T-helper 22 cell (primary cell): Measurements from ENCODE around the gene DOCK2.

Experiments used
- DNase-seq: peaks from one replicate; pipeline ENCODE4 v3.0.0-alpha.2; 2020; ENCODE audit warnings: low read depth

The DOCK2 gene

GRCh38 chr5:169691471-169691870 is 54.4 kb downstream of the DOCK2 start:
- no peak for DNase-seq

DNA sequence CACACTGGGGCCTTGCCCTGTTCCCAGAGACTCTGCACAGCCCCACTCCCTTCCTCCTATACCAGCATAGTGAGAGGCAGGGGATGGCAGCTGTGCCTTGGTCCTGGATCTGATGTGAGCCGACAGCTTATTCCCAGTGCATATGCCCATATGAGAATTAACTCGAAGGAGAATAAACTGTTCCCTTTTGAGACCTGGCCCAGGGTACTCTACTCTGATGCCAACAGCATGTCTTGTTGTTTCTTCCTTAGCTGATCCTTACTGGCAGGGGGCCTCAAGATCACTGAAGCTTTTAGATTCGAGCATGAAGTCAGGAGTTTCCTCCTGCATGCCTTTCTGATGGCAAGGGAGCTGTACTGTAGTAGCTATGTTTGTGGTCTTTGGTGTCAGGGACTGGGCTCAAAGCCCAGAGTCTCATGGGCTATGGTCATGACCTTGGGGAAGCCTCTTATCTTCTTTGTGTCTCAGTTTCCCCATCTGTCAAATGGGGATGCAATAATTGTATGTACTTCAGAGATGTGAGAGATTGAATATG is 57.1 kb downstream of the DOCK2 start:
- DNase-seq, result no peak

DNA sequence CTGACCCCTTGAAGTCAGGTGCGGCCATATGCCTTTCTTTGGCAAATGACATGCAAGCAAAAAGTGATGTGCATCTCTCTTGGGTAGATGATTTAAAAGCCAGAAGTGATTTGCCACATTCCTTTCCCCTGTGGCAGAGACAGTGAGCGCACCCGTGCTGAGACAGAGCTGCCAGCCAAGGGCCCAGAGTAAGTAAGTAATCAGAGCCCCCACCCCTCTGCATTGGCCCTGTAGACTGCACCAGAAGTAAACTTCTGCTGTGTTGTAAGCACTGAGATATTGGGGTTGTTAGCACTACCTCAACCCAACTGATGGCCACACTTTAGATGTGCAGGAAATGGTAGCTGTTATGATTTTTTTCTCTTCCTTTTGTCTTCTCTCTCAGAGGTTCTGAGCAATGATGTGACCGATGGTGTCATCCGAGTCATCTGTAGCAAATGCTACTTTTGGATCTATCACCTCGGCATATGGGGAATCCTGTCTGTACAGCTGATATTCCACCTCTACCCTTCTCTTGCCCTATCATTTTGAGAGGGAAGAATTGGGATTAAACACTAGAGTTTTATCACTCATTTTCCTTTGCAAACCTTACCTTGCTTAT is 58.0 kb downstream of the DOCK2 start:
- DNase-seq, result no peak

- DNase-seq, result no peak
Measured at GRCh38 chr5:169695919-169696490, 58.9 kb downstream of the DOCK2 start.

GRCh38 chr5:169696621-169697510 is 59.8 kb downstream of the DOCK2 start:
- DNase-seq, result no peak

- no peak for DNase-seq
Measured at GRCh38 chr5:169697511-169697890, 60.4 kb downstream of the DOCK2 start.

DNA sequence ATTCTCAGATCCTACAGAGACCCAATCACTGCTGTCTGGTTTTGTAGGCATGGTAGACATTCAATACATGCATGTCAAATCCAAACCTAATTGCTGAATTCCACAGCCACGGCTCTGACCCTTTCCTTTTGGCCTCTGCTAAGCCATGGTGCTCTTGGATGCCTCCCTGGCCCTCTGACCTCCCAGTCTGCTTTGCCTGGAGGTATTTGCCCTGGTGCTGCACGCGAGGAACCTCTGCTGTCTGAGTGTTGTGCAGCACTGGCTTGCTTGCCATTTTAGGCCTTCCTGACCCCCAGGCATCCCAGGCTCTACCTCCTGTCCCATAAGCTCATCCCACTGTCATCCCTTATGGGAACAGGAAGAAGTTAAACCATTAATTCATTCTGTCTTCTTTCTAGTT is 60.9 kb downstream of the DOCK2 start:
- DNase-seq, result no peak

- no peak for DNase-seq
Measured at GRCh38 chr5:169700611-169701010, 63.5 kb downstream of the DOCK2 start.

DNA sequence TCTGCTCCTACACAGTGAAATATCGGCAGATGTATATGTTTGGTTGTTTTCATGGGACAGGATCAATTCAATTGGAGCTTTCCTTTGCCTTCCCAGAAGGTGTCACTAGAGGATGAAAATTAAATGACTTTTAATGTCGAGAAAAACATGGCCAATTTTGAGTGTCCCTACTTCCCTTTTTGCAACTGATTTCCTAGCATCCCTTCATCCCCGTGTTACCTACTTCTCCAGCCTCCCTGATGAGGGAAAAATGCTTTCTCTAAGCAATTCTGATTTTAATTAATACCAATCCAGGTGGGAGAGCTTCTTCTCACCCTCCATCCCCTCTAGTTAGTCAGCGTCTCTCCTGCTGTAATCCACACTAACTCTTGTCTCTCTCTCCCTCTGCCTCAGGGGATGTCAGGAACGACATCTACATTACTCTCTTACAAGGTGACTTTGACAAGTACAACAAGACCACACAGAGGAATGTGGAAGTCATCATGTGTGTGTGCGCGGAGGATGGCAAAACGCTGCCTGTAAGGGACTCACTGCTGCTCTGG is 64.9 kb downstream of the DOCK2 start:
- no peak for DNase-seq

GRCh38 chr5:169702693-169703481 is 65.8 kb downstream of the DOCK2 start:
- no peak for DNase-seq

DNA sequence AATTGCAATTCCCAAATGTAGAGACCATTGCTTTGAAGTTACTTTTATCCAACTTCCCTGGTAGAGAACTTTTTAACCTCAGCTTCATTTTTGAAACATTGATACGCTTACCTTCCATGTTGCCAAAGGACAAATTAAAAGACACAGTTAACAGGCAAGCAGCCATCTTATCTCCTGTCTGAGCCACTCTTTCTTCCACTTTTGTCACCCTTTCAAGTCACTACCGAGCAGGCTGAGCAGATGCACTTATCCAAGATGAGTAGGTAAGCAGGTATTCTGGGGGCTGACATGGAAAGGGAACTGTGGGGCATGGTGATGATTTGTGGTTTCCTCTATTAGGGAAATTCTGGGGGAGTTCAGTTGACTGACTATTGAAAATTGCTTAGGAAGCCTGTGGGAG is 66.7 kb downstream of the DOCK2 start:
- no peak for DNase-seq

DNA sequence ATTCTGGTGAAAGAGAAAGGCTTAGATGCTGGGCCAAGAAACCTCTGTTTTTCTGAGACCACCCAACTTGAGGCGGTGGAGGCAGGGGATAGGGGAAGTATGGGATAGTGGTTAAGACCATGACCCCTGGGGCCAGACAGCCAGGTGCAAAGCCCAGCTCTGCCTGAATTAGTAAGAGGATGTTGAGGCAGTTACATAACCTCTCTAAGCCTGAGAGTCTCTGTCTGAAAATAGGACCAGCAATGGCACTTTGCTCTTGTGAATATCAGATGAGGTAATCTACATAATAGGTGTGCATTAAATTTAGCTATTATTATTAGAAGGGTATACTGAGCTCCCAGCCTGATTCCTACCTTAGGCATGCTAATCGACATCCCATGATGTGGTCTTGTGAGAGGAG is 68.2 kb downstream of the DOCK2 start:
- no peak for DNase-seq

GRCh38 chr5:169706071-169706470 is 69.0 kb downstream of the DOCK2 start:
- no peak for DNase-seq

GRCh38 chr5:169706758-169707450 is 69.8 kb downstream of the DOCK2 start:
- no peak for DNase-seq

GRCh38 chr5:169707686-169708085 is 70.6 kb downstream of the DOCK2 start:
- DNase-seq, result no peak

- no peak for DNase-seq
Measured at GRCh38 chr5:169710675-169711074, 73.6 kb downstream of the DOCK2 start.

GRCh38 chr5:169711551-169712225 is 74.6 kb downstream of the DOCK2 start:
- no peak for DNase-seq

GRCh38 chr5:169712428-169712827 is 75.4 kb downstream of the DOCK2 start:
- no peak for DNase-seq

GRCh38 chr5:169716287-169716686 is 79.2 kb downstream of the DOCK2 start:
- no peak for DNase-seq

DNA sequence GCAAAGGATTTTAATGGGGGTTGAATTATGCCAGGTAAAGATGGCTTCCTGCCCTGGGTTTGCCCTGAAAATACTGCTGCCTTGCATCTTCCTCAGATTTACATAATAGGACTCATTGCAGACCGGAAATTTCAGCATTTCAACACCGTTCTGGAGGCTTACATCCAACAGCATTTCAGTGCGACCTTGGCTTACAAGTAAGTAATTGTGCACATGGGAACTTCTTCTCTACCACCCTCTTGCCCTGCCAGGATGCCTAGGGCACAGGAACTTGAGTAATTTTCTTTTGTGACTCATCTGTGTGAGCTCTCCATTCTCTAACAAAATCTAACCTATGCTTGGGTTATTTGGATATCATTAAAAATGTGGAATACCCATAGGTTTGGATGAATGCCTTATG is 80.2 kb downstream of the DOCK2 start:
- no peak for DNase-seq
